ENCODE results near the gene DRD2. TPM values are rescaled to one million over a fixed set of nuclear protein-coding genes. Genes with fewer than 3 reads are reported as not detected.

DRD2 gene
- polyA plus RNA-seq, 1 donor from 2014 or later: not detected

- no peak overlapping the region for H3K4me3 Mint-ChIP-seq
- H3K27me3 Mint-ChIP-seq: peaks cover 11% of the 10 kb centered on the region
Observed at GRCh38 chr11:113444502-113445123, 30.6 kb downstream of the DRD2 start.

GRCh38 chr11:113440816-113441215, 34.4 kb downstream of the DRD2 start:
- H3K27ac Mint-ChIP-seq: no peak overlapping the region
- H3K4me3 Mint-ChIP-seq: no peak overlapping the region
- H3K27me3 Mint-ChIP-seq: peaks cover 9% of the 10 kb centered on the region
- H3K9me3 Mint-ChIP-seq: no peaks in the 10 kb centered on the region
- no peaks in the 10 kb centered on the region for H3K4me1 Mint-ChIP-seq
- H3K36me3 Mint-ChIP-seq: peaks cover 2% of the 10 kb centered on the region

More at GRCh38 chr11:113444502-113445123, 30.6 kb downstream of the DRD2 start:
- no peaks in the 10 kb centered on the region for H3K36me3 Mint-ChIP-seq
- H3K4me1 Mint-ChIP-seq: no peaks in the 10 kb centered on the region
- H3K9me3 Mint-ChIP-seq: no peaks in the 10 kb centered on the region
- H3K27ac Mint-ChIP-seq: no peak overlapping the region

GRCh38 chr11:113436672-113437252, 38.4 kb downstream of the DRD2 start:
- no peaks in the 10 kb centered on the region for H3K9me3 Mint-ChIP-seq
- H3K27ac Mint-ChIP-seq: no peak overlapping the region
- peaks cover 2% of the 10 kb centered on the region for H3K36me3 Mint-ChIP-seq
- no peaks in the 10 kb centered on the region for H3K4me1 Mint-ChIP-seq
- no peak overlapping the region for H3K4me3 Mint-ChIP-seq
- H3K27me3 Mint-ChIP-seq: peaks cover 12% of the 10 kb centered on the region

DNA sequence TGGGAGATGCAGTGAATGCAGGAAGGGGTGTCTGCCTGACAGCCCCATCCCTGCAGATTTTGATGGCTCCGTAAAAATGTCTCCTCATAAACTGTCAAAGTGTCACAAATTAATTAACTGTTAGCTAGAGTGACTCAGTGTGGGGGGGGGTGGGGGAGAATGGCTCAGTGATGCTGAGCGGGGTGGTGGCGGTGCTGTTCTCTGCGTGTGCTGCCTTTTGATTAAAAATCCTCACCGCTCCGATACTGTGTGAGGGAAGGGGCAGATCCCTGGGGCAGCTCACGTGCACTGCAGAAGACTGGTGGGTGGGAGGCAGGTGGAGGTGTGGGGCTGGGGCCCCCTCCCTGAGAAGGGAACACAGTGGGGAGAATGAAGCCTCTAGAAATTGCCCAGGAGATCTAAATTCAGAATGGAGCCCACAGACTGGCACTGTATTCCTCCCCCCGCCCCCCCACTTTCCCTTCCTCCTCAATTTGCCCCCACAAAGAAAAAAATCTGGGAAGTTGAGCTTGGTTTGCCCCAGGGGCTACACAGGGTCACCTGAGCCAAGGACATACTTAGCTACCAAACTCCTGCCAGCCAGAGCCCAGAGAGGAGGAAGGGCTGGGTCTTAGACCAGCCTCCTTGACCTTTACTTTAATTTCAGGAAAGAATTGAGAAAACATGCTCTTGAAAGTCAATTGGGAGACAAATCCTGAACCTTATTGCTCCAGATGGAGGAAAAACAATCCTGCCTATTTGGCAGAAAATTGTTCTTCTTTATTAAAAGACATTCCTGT, 39.8 kb downstream of the DRD2 start:
- Mint-ChIP-seq H3K27me3 (peaks cover 12% of the 10 kb centered on the region), H3K4me1 (no peaks in the 10 kb centered on the region), H3K36me3 (peaks cover 2% of the 10 kb centered on the region), H3K27ac (no peak overlapping the region), H3K9me3 (no peaks in the 10 kb centered on the region), H3K4me3 (no peak overlapping the region)

DNA sequence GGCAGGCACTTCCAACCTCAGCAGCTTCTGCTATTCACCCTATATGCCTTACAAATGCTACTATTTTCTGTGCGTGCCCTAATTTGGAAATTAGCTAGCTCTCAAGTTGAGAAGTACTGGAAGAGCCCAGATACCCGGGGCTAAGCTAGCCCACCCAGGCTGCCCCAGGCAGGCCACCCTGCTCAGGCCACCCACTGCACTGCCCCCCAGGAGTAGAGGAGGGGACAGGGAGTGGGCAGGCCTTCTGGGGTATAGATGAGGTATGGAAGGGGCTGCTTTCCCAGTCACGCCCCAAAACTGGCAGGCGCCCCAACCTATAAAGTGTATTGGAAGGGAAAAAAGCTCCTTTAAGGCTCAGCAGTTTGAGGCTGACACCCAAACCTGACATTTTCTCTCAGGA, 43.5 kb downstream of the DRD2 start:
- Mint-ChIP-seq H3K36me3 (no peaks in the 10 kb centered on the region), H3K9me3 (no peaks in the 10 kb centered on the region), H3K4me1 (no peaks in the 10 kb centered on the region), H3K27me3 (peaks cover 7% of the 10 kb centered on the region), H3K4me3 (no peak overlapping the region), H3K27ac (no peak overlapping the region)

DNA sequence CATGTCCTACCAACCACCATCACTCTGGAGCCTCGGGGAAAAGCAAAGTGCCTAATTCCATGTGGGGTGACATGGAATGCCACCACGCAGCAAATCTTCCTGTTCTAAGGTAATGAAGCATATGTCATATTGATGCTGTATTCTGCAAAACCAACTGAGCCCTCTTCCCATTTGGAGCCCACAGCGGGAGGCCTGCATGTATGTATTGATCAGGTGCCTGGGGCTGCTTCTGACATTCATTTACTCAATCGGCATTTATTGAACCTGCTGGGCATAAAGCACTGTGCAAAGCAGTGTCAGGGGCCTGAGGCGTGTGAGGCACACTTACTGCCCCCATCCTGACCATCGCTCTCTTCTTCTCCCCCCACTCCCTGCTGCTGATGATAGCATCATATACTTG, 48.5 kb downstream of the DRD2 start:
- Mint-ChIP-seq H3K36me3 (no peaks in the 10 kb centered on the region), H3K4me1 (no peaks in the 10 kb centered on the region), H3K4me3 (no peak overlapping the region), H3K9me3 (no peaks in the 10 kb centered on the region), H3K27me3 (no peaks in the 10 kb centered on the region), H3K27ac (no peak overlapping the region)

DNA sequence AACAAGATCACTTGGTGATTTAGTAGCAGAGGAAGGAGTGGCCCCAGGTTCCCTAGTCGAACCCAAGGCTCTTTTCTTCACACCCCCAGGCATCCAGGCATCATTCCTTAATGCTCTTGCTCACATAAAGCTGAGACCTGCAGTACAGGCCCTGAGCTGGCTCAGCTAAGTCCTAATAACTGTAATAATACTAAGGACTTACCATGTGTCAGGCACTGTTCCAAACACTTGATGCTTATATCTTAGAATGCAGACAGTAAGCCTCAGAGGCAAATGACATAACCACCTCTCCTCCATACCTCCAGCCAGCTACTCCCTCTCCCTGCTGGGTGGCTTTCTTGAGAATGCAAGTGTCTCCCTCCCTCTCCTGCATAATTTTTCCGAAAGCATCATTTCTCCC, 54.4 kb downstream of the DRD2 start:
- Mint-ChIP-seq H3K4me1 (peaks cover 0 to 1% (median 0%) of the 10 kb centered on the region in 3 donors), H3K9me3 (no peaks in the 10 kb centered on the region), H3K27ac (no peak overlapping the region), H3K4me3 (no peak overlapping the region), H3K27me3 (no peaks in the 10 kb centered on the region), H3K36me3 (peaks cover 2% of the 10 kb centered on the region)

- Mint-ChIP-seq H3K27me3 (peaks cover 2% of the 10 kb centered on the region), H3K9me3 (no peaks in the 10 kb centered on the region), H3K4me3 (no peak overlapping the region), H3K36me3 (peaks cover 2% of the 10 kb centered on the region), H3K4me1 (peaks cover 0 to 1% (median 0%) of the 10 kb centered on the region in 3 donors), H3K27ac (no peak overlapping the region)
Observed at GRCh38 chr11:113419454-113420003, 55.7 kb downstream of the DRD2 start.

DNA sequence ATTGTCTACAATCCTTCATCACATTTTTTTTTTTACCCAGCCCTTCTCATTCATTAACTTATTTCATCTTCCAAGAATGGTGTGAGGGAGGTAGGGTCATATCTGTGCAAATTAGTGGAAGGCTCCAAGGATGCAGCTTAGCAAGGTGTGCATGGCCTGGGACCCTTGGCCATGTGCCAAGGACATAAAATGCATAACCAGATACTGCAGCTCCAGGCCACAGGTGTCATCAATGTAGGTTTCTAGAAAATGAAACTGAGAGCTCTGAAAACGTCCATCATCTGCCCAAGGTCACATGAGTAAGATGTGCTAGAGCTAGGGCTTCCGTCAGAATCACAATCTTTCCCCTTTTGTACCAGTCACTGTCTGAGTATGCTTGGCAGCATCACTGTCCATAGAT, 57.8 kb downstream of the DRD2 start:
- peaks cover 0 to 1% (median 0%) of the 10 kb centered on the region in 3 donors for H3K4me1 Mint-ChIP-seq
- peaks cover 2% of the 10 kb centered on the region for H3K36me3 Mint-ChIP-seq
- H3K9me3 Mint-ChIP-seq: no peaks in the 10 kb centered on the region
- H3K4me3 Mint-ChIP-seq: no peak overlapping the region
- H3K27ac Mint-ChIP-seq: no peak overlapping the region
- peaks cover 4% of the 10 kb centered on the region for H3K27me3 Mint-ChIP-seq

DNA sequence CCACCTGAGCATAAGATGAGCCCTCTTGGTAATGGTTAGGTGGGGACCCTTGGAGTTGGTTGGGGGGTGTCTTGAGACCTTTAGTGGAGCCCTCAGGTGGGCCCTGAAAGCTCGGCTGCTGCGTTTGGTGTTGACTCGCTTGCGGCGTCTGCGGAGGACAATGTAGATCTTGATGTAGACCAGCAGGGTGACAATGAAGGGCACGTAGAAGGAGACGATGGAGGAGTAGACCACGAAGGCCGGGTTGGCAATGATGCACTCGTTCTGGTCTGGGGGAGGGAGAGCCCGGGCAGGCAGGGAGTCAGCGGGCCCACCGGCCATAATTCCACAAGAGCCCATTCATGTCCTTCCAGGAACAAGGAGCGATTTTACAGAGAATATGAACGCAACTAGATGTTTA, 59.9 kb downstream of the DRD2 start:
- H3K27me3 Mint-ChIP-seq: peaks cover 6% of the 10 kb centered on the region
- peaks cover 0 to 2% (median 0%) of the 10 kb centered on the region in 3 donors for H3K9me3 Mint-ChIP-seq
- H3K4me3 Mint-ChIP-seq: no peak overlapping the region
- peaks cover 2% of the 10 kb centered on the region for H3K36me3 Mint-ChIP-seq
- H3K27ac Mint-ChIP-seq: no peak overlapping the region
- peaks cover 0 to 1% (median 0%) of the 10 kb centered on the region in 3 donors for H3K4me1 Mint-ChIP-seq

GRCh38 chr11:113412675-113413074, 62.5 kb downstream of the DRD2 start:
- H3K4me3 Mint-ChIP-seq: no peak overlapping the region
- H3K9me3 Mint-ChIP-seq: peaks cover 0 to 2% (median 0%) of the 10 kb centered on the region in 3 donors
- peaks cover 0 to 2% (median 1%) of the 10 kb centered on the region in 3 donors for H3K4me1 Mint-ChIP-seq
- peaks cover 6% of the 10 kb centered on the region for H3K27me3 Mint-ChIP-seq
- no peaks in the 10 kb centered on the region for H3K36me3 Mint-ChIP-seq
- H3K27ac Mint-ChIP-seq: no peak overlapping the region

DNA sequence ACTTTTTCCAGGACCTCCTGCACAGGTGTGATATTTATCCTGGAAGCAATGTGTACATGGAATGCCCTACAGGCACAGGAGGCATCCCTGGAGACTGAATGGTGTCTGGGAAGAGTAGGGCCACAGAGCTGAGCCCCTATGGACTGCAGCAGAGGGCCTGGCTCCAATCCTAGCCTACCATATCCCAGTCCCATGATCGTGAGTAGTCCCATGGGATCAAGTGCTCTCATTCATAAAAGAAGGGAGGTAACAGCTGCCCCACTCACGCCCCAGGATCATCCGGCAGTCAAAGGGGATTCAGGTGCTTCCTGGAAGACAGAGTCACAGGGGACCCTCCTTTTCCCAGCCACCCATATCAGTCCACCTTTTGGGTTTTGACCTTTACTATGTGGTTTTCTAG, 63.7 kb downstream of the DRD2 start:
- no peak overlapping the region for H3K27ac Mint-ChIP-seq
- no peak overlapping the region for H3K4me3 Mint-ChIP-seq
- H3K9me3 Mint-ChIP-seq: peaks cover 0 to 2% (median 0%) of the 10 kb centered on the region in 3 donors
- H3K4me1 Mint-ChIP-seq: peaks cover 0 to 2% (median 0%) of the 10 kb centered on the region in 3 donors
- H3K27me3 Mint-ChIP-seq: peaks cover 7% of the 10 kb centered on the region
- no peaks in the 10 kb centered on the region for H3K36me3 Mint-ChIP-seq

- Mint-ChIP-seq H3K27ac (no peak overlapping the region), H3K9me3 (peaks cover 0 to 2% (median 0%) of the 10 kb centered on the region in 3 donors), H3K4me3 (no peak overlapping the region), H3K27me3 (peaks cover 7% of the 10 kb centered on the region), H3K4me1 (peaks cover 0 to 2% (median 0%) of the 10 kb centered on the region in 3 donors), H3K36me3 (no peaks in the 10 kb centered on the region)
Observed at GRCh38 chr11:113410414-113411135, 64.6 kb downstream of the DRD2 start.

DNA sequence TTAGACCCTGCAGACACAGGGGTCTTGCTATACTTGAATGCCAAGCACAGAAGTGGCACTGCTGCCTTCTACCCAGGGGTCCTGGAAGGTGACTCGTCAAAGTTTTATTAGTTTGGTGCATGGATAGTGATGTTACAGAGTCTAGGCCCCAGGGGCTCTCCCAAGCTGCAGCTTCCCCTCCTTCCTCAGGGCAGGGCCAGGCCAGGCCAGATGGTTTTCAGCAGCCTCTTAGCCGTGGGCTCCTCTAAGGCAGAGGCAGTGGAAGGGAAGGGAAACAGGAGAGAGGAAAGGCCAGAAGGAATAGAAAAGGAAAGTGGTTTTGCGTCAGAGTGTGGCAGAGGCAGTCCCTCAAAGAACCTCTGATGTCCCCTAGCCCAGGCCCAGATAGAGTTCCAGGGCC, 65.7 kb downstream of the DRD2 start:
- Mint-ChIP-seq H3K36me3 (no peaks in the 10 kb centered on the region), H3K27ac (no peak overlapping the region), H3K27me3 (peaks cover 6% of the 10 kb centered on the region), H3K4me1 (peaks cover 0 to 2% (median 0%) of the 10 kb centered on the region in 3 donors), H3K9me3 (peaks cover 0 to 2% (median 0%) of the 10 kb centered on the region in 3 donors), H3K4me3 (no peak overlapping the region)

- Mint-ChIP-seq H3K4me3 (no peak overlapping the region), H3K27me3 (peaks cover 6% of the 10 kb centered on the region), H3K27ac (no peak overlapping the region), H3K36me3 (no peaks in the 10 kb centered on the region), H3K9me3 (peaks cover 0 to 2% (median 0%) of the 10 kb centered on the region in 3 donors), H3K4me1 (peaks cover 0 to 2% (median 0%) of the 10 kb centered on the region in 3 donors)
Observed at GRCh38 chr11:113408887-113409286, 66.3 kb downstream of the DRD2 start.
